GM21360 (cell line): ENCODE measurements around the gene SLC34A2.
"Not testable (repeated sequence)": the region's sequence is repeated elsewhere in the genome, so short reads cannot be mapped to it uniquely, and the experiment has no call there.

Source experiments
- ATAC-seq: cut with Tn5 transposase; IDR thresholded peaks from one replicate; pipeline ENCODE4 v1.9.1; 2021; ENCODE audit warnings: mild to moderate bottlenecking, moderate library complexity; ENCODE audit not compliant: unreplicated experiment

SLC34A2 gene

DNA sequence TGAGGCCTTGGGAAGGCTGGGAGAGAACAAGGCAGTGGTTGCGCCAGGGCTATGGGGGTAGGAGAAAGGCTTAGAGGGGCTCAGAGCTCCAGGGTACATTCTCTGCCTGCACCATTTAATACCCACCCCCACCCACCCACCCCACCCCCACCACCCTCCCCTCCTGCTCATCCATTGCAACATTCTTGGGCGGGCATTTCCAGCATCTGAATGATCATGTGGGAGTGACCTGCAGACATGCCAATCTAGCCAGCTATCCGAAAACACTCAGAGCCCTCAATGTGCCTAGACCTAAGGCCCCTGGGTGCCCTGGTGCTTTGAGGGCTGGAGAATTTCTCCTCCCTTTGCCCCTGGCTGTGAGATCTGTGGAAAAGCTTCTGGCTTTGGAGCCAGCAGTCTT lies 3.1 kb downstream of the SLC34A2 start:
- ATAC-seq: no peak

DNA sequence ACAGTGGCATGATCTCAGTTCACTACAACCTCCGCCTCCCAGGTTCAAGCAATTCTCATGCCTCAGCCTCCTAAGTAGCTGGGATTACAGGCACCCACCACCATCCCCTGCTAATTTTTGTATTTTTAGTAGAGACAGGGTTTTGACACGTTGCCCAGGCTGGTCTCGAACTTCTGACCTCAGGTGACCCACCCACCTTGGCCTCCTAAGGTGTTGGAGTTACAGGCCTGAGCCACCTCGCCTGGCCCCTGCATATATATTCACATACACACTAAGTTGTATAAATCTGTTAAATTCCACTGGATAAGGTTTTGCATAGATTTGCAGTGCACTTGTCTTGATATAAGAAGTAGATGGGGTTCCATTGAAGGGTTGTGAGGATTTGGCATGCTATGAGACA lies 5.8 kb downstream of the SLC34A2 start:
- ATAC-seq: not testable (repeated sequence)

DNA sequence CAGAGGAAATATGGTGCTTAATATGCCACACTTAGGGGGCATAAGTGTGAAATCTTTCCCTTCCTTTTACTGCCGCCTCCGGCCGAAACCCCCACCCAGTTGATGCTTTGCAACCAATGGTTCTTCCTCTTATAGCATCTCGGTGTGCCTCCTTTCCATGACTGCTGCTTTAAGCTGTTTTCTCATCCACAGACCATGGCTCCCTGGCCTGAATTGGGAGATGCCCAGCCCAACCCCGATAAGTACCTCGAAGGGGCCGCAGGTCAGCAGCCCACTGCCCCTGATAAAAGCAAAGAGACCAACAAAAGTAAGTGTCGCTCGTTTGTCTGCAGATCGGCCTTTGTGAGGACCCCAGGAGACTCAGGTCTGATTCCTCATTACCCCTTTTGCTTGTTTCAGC lies 6.7 kb downstream of the SLC34A2 start:
- no peak for ATAC-seq

DNA sequence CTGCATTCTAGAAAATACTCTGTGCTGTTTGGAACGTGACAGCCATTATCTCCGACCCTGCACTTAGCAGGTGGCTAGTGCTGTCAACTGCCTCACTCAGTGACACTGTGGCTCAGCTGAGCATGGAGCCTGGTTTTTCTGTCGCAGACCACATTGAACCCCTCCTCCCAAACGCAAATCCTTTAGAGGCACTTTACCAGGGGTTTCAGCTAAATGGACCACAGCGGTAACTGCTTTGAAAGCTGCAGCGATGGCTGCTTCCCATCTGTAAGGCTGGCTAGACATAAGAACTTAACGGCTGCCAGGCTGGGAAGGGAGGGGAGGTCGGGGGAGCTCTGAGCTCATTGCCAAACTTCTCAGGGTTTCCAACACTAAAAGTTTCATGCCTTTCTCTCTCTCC lies 8.1 kb downstream of the SLC34A2 start:
- ATAC-seq: no peak

DNA sequence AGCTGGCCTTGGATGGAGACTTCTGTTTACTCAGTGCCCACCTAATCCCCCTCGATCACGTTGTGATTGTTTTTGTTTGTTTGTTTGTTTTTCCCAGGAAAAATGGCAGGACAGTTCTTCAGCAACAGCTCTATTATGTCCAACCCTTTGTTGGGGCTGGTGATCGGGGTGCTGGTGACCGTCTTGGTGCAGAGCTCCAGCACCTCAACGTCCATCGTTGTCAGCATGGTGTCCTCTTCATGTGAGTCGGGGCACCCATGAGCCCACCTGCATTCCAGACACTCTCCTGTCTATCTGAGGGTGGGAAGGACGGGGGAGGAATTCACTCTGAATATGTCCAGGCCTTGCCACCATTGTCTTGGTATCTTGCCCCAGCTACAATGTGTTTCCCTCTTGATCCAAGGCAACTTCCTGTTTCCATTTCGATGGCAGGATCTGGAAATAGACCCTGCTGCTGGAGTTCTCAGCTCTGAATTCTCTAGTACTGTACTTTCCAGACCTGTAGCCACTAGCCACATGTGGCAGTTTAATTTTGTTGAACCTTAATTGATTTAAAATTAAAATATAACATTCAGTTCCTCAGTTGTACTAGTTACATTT lies 10.5 kb downstream of the SLC34A2 start:
- ATAC-seq: no peak

DNA sequence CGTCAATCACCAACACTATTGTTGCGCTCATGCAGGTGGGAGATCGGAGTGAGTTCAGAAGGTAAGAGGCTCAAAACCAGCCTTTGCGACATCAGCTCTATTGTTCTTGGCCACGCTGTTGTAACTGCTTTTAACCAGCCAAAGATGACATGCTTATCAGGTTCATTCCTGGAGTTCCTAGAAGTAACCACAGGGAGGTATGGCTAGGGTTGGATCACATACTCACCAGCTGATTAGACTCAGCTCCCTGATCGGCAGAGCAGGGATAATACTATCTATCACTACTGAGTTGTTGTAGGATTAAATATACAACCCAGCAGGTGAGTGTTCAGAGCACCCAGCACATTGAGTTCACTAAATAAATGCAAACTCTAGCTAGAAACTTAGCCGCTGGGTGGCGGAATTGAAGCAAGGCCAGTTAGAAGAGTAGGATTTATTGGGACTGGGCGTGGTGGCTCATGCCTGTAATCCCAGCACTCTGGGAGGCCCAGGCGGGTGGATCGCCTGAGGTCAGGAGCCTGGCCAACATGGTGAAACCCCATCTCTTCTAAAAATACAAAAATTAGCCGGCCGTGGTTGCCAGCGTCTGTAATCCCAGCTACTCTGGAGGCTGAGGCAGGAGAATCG lies 12.4 kb downstream of the SLC34A2 start:
- ATAC-seq: no peak

DNA sequence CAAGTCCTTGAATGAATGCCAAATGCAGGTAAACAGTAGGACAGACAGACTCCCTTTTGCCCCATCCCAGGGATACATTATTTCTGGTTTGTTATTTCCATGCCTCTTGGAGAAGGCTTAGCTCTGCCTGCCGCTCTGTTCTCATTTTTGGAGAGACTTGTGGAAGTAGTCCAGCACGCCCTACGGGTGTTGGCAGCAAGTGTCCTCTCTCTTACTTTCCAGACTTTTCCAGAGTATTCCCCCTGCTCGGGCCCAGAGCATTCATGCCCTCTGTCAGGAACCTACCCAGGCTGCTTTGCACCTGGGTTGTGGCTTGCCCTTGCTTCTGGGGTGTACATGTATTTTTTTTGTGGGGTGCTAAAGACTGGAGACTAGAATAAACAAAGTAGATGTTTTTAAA lies 15.3 kb downstream of the SLC34A2 start:
- ATAC-seq: no peak

DNA sequence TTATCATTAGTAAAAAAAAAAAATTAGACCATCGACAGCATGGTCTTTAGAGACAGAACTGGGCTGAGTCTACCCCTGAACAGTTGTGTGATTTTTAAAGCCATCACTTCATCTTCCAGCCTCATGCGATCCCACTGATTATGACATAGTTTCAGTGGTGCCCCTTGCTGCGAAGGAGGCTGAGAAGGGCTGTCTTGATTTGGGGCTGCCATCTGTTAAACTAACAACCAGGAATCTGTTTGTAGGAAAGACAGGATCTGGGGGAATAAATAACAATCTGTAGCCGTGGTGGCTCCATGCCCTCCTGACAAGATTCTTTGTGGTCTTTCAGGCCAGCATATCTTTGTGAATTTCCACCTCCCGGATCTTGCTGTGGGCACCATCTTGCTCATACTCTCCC lies 17.1 kb downstream of the SLC34A2 start:
- ATAC-seq: no peak

DNA sequence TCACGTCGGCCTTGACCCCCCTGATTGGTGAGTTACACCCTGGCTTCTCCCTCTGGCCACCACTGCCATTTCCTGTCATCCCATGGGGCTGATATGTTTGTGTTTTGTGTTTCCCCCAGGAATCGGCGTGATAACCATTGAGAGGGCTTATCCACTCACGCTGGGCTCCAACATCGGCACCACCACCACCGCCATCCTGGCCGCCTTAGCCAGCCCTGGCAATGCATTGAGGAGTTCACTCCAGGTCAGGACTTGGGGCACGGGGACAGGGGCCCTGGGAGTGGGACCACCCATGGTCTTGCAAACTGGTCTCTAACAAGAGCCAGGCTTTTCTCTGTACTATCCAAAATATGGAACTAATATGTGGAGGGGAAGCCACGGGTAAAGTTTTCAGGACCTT lies 18.7 kb downstream of the SLC34A2 start:
- no peak for ATAC-seq

DNA sequence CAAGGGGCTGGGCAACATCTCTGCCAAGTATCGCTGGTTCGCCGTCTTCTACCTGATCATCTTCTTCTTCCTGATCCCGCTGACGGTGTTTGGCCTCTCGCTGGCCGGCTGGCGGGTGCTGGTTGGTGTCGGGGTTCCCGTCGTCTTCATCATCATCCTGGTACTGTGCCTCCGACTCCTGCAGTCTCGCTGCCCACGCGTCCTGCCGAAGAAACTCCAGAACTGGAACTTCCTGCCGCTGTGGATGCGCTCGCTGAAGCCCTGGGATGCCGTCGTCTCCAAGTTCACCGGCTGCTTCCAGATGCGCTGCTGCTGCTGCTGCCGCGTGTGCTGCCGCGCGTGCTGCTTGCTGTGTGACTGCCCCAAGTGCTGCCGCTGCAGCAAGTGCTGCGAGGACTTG lies 20.6 kb downstream of the SLC34A2 start:
- ATAC-seq: no peak

DNA sequence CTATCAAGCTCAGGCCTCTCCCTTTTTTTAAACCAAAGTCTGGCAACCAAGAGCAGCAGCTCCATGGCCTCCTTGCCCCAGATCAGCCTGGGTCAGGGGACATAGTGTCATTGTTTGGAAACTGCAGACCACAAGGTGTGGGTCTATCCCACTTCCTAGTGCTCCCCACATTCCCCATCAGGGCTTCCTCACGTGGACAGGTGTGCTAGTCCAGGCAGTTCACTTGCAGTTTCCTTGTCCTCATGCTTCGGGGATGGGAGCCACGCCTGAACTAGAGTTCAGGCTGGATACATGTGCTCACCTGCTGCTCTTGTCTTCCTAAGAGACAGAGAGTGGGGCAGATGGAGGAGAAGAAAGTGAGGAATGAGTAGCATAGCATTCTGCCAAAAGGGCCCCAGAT lies 21.5 kb downstream of the SLC34A2 start:
- no peak for ATAC-seq

DNA sequence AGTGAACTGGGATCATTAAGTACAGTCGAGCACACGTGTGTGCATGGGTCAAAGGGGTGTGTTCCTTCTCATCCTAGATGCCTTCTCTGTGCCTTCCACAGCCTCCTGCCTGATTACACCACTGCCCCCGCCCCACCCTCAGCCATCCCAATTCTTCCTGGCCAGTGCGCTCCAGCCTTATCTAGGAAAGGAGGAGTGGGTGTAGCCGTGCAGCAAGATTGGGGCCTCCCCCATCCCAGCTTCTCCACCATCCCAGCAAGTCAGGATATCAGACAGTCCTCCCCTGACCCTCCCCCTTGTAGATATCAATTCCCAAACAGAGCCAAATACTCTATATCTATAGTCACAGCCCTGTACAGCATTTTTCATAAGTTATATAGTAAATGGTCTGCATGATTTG lies 22.3 kb downstream of the SLC34A2 start:
- no peak for ATAC-seq

DNA sequence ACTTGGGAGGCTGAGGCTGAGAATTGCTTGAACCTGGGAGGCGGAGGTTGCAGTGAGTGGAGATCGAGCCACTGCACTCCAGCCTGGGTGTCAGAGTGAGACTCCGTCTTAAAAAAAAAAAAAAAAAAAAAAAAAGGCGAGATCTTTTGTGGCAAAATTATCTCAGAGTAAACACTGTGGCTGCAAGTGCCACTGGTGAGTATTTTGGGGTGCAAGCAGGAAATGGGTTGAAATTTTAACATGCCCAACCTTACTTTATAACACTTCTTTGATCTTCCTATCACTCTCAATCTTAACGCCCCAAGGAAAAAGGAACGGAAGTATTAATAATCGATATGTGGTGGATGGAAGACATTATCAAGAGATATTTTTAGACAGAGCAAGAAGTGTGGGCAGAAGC lies 32.1 kb downstream of the SLC34A2 start:
- no peak for ATAC-seq

DNA sequence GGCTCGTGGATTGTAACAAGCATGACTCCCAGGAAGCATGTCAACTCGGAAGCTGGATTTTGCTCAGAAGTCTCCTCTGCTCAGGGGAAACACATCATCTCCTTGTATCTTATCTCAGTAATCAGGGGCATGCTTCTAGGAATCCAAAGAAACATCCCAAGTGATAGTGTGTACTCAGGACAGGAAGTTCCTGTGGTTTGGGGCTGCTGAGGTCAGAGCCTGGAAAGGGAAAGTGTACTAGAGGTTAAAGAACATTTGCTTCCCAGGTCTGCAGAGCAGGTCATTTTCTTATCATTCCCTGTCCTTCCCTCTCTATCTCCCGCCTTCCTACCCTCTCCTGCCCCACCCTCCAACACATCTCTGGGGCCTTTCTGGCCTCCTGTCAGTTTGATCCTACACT lies 38.8 kb downstream of the SLC34A2 start:
- no peak for ATAC-seq

DNA sequence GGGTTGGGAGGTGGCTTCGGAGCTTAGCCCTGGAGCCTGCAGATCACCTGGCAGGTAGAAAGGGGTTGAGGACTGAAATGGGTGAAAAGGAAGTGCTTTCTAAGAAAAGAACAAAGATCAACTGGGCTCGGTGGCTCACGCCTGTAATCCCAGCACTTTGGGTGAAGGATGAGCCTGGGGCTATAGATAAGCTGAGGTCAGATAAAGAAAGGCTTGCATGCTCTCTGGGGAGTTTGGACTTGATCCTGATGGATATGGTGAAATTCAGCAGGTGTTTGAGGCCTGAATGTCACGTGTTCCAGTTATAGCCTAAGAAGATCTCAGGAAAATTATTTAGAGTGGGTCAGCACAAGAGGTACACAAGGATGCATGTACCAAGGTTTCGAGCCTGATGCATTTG lies 40.8 kb downstream of the SLC34A2 start:
- no peak for ATAC-seq

DNA sequence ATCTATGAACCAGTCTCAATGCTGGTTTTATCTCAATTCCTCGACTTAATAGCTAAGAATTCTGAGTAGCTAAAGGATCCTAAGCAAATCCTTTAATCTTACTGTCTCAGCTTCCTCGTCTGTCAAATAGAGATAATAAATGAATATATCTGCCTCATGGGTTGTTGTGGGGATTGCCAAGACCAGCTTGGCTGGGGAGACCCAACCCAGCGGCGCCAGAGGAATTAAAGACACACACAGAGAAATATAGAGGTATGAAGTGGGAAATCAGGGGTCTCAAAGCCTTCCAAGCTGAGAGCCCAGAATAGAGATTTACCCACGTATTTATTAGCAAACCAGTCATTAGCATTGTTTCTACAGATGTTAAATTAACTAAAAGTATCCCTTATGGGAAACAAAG lies 41.9 kb downstream of the SLC34A2 start:
- no peak for ATAC-seq

DNA sequence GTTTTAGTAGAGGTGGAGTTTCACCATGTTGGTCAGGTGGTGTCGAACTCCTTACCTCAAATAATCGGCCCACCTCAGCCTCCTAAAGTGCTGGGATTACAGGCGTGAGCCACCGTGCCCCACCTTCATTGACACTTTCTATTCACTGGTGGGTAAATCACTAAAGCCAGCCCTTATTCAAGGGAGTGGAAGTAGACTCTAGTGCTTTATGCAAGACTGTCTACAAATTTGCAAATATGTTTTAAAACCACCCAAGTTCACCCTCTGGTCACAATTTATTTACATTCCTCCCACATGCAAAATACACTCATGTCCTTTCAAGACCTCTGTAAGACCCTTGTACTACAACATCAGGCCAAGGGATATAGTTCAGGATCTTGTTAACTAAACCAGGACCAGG lies 45.0 kb downstream of the SLC34A2 start:
- ATAC-seq: no peak

DNA sequence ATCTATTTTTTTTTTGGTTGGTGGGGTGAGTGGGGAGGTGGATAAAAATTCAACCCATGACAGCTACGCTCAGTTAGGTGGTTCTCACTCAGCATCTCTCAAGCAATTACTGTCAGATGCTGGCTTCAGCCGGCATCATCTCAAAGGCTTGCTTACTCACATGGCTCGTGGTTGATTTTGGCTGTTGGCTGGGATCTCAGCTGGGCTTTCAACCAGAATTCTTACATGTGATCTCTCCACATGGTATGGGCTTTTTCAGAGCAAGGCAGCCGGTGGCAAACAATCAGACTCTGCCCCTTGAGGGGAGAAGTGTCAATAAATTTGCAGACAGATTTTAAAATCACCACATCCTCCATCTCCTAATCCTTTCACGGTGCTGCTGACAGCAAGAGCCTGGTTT lies 47.2 kb downstream of the SLC34A2 start:
- ATAC-seq: no peak

DNA sequence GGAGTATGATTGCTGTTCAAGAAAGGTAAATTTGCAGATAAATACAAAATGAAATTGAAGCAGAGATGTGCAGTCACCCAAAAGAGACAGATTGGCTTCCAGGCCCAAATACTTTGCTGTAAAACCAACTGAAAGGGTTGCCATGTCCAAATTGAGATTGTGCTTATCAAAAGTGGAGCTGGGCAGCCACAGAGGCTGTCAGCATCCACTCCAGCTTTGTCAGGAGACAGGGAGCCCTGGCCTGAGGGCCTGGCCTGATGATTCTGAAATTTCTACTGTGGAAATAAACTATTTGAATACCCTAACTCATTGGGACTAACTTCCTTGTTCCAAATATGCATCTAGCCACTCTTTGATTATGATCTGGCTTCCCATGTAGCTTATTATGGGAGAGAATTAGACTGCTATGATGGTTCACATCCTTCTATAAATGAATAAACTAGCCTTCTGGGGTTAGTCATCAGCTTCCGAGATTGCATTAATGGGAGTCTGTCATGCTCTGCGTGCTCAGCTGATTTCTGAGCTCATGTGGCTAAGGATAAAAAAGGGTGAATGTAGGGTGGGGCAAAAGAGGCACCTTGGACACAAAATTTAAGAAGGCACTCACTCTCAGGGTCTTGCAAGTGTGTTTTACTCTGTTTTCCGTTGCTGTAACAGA lies 48.2 kb downstream of the SLC34A2 start:
- ATAC-seq: no peak

DNA sequence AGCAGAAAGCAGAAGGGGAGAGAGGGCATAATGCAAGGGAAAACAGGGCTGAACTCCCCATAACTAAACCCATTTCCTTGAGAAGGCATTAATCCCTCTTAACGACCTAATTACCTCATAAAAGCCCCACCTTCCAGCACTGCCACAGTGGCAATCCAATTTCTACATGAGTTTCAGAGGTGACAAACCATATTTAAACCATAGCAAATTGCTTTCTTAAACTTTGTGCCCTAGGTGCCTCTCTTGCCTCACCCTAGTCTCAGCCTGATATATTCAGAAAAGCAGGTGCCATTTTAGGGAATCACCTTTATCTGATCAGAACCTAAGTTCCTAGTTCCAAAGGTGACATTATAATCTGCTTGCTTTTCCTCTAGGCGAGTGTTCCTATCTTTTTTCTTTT lies 48.9 kb downstream of the SLC34A2 start:
- ATAC-seq: no peak

DNA sequence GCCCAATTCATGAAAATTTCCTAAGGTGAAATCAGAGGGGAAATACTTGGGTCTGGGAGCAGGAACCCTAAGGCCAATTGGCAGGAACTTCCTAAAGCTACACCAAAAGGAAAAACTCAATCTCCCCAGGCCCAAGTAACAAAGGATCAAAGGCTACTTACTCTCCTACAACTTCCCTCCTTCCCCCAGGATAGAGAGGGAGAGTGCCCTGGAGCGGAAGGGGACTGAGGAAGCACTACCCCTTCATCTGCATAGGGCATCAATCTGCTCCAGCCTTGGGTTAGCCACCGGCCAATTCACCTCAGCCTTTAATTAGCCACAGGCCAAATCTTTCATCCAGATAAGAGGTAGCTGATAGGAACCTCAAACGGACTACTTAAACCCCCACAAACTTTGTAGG lies 55.0 kb downstream of the SLC34A2 start:
- no peak for ATAC-seq

DNA sequence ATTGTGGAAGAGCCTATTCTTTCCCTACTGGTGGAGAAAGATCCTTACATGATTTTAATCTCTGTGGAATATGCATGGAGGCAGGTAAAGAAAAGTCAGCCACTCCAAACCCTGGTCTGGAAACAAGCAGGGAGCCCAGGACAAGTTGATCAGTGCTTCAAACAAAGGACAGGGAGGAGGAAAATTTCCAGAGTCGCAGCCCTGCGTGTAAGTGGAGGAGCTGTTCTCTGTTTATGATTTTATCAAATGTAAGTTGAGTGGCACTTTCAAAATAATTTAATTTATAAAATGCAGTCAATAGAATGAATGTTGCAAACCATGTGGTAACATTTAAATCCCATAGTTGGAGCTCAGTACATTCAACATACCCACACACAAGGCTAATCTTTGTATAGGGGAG lies 57.0 kb downstream of the SLC34A2 start:
- no peak for ATAC-seq

DNA sequence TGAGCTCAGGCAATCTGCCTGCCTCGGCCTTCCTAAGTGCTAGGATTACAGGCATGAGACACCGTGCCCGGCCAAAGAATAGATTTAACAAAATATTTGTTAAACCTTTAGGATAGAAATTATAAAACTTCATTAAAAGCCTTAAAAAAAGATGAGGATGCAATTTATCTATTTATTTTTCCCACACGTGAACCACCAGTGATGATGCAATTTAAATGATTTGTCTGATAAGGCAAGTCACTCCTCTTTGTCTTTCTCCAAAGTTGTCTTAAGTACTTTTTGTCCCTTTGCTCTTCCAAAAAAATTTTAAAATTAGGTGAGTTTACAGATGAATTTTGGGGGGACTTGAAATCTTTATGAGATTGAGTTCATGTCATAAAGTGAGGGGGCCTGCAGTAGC lies 58.2 kb downstream of the SLC34A2 start:
- ATAC-seq: no peak
